Measurements from ENCODE around the gene PLS3. TPM values are rescaled to one million over a fixed set of nuclear protein-coding genes. Genes with fewer than 3 reads are reported as not detected.

The PLS3 gene
- polyA plus RNA-seq, 5 donors: 212 to 352 (median 310) TPM

DNA sequence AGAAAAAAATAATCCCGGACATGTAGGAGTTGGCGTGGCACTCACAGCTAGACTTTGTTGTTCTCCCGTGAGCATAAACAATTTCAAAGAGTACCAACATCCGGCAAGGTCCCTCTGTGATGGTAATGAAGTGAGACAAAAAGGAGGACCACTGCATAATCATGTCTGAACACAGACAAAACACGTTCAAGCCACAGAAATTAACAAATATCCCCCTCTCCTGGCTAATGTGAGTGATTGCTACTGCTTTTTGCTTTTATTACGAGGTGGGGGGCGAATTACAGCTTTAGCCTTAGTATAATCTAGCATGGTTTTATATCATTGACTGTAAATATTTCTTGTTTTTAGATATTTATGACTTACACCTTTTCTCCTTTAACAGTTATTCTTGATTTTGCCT lies 118.5 kb downstream of the PLS3 start:
- DNase-seq: peak in 1 of 2 donors; percentile 19

DNA sequence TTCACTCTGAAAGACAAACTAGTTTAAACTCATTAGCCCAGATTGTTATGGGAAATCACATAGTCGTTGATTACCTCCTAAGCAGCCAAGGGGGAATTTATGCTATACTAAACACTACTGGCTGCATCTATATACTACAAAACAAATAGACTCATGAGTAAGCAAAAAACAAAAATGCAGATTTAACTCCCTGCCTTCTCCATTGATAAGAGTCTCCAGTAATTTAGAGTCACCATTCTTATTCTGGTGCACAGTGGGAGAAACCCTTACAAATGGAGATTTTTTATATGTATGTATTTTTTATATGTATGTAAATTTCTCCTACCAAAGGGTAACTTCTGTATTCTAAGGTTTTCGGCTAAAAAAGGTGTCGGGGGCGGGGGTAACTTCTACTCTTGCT lies 126.6 kb downstream of the PLS3 start:
- no peak for DNase-seq

DNA sequence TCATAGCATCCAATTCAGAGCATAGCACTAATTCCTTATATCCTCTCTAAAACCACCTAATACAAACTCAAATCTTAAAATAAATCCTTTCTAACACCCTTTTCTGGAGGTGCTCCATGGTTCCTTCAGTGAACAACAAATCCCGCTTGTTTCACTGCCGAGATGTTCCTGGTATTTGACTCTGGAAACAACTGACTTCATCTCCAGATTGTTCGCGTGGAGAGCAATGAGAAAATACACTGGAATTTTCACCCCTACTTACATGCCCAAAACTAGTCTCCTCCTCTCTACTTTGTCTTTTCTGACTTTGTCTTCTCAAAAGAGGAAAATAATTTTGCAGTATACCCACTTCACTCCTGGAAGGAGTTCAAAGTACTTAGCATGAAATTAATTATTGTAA lies 129.0 kb downstream of the PLS3 start:
- DNase-seq: no peak

DNA sequence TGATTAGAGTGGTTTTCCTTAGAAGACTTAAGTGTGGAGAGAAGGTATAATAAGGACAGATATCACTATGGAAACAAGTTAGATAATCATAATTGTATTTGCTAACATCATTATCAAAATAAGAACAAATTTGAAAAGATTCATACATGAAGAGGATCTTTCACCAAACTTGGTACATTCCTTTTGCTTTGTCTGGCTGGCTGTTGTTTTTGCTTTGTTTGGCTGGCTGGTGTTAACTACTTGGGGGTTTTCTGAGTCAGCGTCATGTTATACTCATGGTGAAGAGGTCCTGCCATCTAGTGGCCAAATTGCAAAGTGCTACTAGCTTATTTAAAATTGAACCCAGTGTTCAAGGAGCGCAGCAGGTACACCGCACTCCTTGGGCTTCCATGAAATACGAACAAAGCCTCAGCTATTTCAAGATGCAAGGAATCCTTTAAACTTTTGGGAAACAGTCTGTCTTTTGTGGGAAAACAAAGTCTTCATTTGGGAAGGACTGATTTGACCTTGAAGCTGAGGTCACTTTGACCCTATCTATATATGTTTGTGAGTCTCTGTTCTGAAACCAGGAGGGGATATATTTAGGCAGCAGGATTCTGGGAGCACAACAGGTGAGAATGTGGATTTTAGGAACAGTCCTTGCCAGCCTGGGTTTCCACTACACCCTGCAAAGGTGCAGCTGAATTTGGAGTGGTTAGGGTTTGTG lies 129.7 kb downstream of the PLS3 start:
- DNase-seq: peak; percentile 49 to 64

DNA sequence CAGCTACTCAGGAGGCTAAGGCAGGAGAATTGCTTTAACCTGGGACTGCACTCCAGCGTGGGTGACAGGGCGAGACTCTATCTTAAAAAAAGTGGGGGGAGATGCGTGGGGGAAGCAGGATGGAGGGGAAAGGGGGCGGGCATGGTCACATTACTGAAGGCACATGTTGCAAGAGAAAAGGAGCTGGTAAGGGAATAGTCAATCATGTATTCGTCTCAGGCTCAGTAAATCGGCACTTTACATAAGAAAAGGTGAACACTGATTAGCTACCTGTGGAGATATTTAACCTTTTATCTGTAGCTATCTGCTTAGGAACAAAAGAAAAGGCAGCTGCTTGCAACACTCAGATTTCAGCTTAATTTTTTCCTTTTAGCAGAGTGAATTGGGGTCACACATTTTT lies 132.5 kb downstream of the PLS3 start:
- DNase-seq: no peak

DNA sequence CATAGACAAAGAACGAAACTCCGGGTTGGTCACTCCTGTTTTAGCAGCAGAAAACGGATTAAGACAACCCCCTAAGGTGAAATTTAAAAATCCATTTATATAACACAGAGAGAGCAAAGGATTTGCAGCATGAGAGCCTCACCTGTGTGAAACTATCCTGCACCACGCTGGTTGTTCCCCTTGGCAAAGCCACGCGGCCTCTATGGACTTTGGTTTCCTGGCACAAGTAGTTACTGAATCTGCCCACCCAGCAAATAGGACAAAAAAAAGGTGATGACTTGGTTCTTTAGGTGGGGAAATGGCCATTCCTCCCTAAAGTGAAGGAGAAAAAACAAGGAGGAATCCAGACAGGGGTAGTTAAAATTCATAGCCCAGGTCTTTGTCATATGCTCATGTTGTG lies 133.1 kb downstream of the PLS3 start:
- no peak for DNase-seq

DNA sequence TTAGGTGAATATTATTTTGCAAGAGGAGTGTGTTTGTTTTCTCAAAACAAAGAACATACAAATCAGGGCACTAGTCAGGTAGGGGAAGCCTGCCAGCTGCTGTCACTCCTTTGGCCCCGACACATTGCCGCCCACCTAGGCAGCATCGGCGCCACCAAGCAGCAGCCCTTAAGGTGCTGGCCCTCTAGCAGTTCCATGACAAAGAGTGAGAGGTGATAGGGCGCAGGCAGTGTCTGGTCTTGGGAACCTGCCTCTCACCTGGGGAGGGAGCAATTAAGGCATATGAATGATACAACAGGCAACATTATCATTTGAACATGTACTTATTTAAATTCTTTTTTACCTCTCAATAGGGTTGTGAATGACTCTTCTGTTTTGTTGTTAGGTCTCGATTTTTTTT lies 135.1 kb downstream of the PLS3 start:
- no peak for DNase-seq

DNA sequence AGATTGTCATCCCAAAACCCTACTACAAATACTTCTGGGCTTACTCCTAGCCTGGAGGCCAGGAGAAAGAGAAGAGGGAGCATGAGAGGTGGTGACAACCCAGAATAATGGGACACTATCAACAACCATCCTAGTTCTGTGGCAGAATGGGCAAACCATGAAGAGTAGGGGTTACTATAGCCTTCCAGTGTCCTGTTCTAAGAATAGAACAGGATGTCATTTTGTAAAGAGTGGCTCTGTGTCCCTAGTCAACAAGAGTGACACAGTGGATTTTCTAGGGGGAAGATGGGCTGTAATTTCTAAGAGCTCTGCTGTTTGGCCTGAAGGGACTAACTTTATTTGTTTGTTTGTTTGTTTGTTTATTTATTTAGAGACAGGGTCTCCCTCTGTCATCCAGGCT lies 136.0 kb downstream of the PLS3 start:
- no peak for DNase-seq

DNA sequence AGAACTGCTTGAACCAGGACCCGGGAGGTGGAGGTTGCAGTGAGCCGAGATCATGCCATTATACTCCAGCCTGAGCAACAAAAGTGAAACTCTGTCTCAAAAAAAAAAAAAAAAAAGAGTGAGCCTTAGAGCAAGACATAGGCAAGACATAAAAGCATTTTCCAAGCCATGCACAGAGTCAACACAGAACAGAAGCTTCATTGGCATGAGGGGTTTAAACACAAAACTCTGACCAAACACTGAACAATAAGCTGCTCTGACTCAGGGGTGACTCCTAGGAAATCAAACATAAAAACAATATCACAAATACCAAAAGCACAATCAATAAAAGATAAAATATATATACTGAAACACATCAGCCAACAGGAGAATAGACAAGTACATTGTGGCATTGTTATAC lies 136.8 kb downstream of the PLS3 start:
- no peak for DNase-seq
